GM23248 (cell line): ENCODE measurements around the gene ASXL1. TPM values are rescaled to one million over a fixed set of nuclear protein-coding genes. Genes with fewer than 3 reads are reported as not detected.

Experiments used
- DNase-seq: peaks from one replicate; pipeline ENCODE4 v3.0.0-alpha.2; 2015
- H2AFZ ChIP-seq: fragments of 200-600 bp; sonication (generic); 2 replicates; pipeline ENCODE4 v1.6.1; 2016; ENCODE audit warnings: antibody characterized with exemption
- H3F3A ChIP-seq: fragments of 200-600 bp; sonication (generic); 2 replicates; pipeline ENCODE4 v1.6.1; 2016; ENCODE audit warnings: mild to moderate bottlenecking, antibody characterized with exemption, mixed run types; ENCODE audit not compliant: insufficient read depth
- H3K27ac ChIP-seq: fragments of 200-600 bp; sonication (generic); 2 replicates; pipeline ENCODE4 v1.5.1; 2016; ENCODE audit warnings: mild to moderate bottlenecking
- H3K27me3 ChIP-seq: fragments of 200-600 bp; sonication (generic); replicated peaks from 2 replicates; pipeline ENCODE4 v1.6.1; 2016; ENCODE audit warnings: mild to moderate bottlenecking; ENCODE audit not compliant: insufficient read depth
- H3K36me3 ChIP-seq: fragments of 200-600 bp; sonication (generic); 2 replicates; pipeline ENCODE4 v1.6.1; 2016; ENCODE audit warnings: low read depth, mild to moderate bottlenecking
- H3K4me1 ChIP-seq: fragments of 200-600 bp; sonication (generic); 2 replicates; pipeline ENCODE4 v1.6.1; 2016; ENCODE audit warnings: mild to moderate bottlenecking; ENCODE audit not compliant: insufficient read depth
- H3K4me2 ChIP-seq: fragments of 200-600 bp; sonication (generic); one replicate; pipeline ENCODE4 v1.6.1; 2016; ENCODE audit warnings: mild to moderate bottlenecking; ENCODE audit not compliant: unreplicated experiment
- H3K4me3 ChIP-seq: fragments of 200-600 bp; sonication (generic); 2 replicates; pipeline ENCODE4 v1.5.1; 2016; ENCODE audit warnings: mild to moderate bottlenecking
- H3K79me2 ChIP-seq: fragments of 200-600 bp; sonication (generic); 2 replicates; pipeline ENCODE4 v1.6.1; 2016; ENCODE audit warnings: mild to moderate bottlenecking; ENCODE audit not compliant: insufficient read depth
- H3K9ac ChIP-seq: fragments of 200-600 bp; sonication (generic); 2 replicates; pipeline ENCODE4 v1.6.1; 2016; ENCODE audit warnings: mild to moderate bottlenecking
- H3K9me2 ChIP-seq: fragments of 200-600 bp; sonication (generic); 2 replicates; pipeline ENCODE4 v1.6.1; 2016; ENCODE audit warnings: mixed run types, mild to moderate bottlenecking, moderate library complexity; ENCODE audit not compliant: insufficient read depth
- H3K9me3 ChIP-seq: fragments of 200-600 bp; sonication (generic); one replicate; pipeline ENCODE4 v1.6.1; 2017; ENCODE audit warnings: low read depth
- H4K20me1 ChIP-seq: fragments of 200-600 bp; sonication (generic); 2 replicates; pipeline ENCODE4 v1.6.0; 2016; ENCODE audit not compliant: insufficient read depth
- EZH2 ChIP-seq: fragments of 200-600 bp; sonication (generic); IDR thresholded peaks from 2 replicates; pipeline ENCODE4 v1.6.1; 2018; ENCODE audit warnings: antibody characterized with exemption, mild to moderate bottlenecking; ENCODE audit not compliant: insufficient read depth, poor library complexity, severe bottlenecking
- EZH2phosphoT487 ChIP-seq: fragments of 200-600 bp; sonication (generic); IDR thresholded peaks from 2 replicates; pipeline ENCODE4 v1.6.1; 2018; ENCODE audit warnings: antibody characterized with exemption, moderate library complexity, mild to moderate bottlenecking, low read depth; ENCODE audit not compliant: insufficient read depth
- WGBS, 2 experiments: methylation state at CpG; one replicate each; pipeline ENCODE4 v1.1.6; 2015 to 2017; ENCODE audit warnings: low lambda C conversion rate in 2 of 2, low coverage in 1 of 2; ENCODE audit errors: missing lambda C conversion rate in 2 of 2; 5-methylcytosine and 5-hydroxymethylcytosine counted together
- in situ Hi-C: fragments of 300-500 bp; cut with MboI; formaldehyde crosslinking; loops from 2 replicates; pipeline ENCODE4 v1.15.0; 2020
- polyA plus RNA-seq: library from polyadenylated mRNA; unstranded; fragments of >200 nt; fragmentation: Nextera tagmentation; extraction: Ambion mirVana; gene quantifications from 2 replicates; pipeline ENCODE4 v1.2.1, GENCODE V29; 2016
- total RNA-seq: library from RNA; depleted of rRNA; stranded (reverse); fragments of >200 nt; shearing (Covaris generic); gene quantifications from 2 replicates; pipeline ENCODE4 v1.2.3, GENCODE V29; 2014

The ASXL1 gene
- total and polyA plus RNA-seq, 2 experiments from 2014 or later, result 13.8 to 39.9 TPM

DNA sequence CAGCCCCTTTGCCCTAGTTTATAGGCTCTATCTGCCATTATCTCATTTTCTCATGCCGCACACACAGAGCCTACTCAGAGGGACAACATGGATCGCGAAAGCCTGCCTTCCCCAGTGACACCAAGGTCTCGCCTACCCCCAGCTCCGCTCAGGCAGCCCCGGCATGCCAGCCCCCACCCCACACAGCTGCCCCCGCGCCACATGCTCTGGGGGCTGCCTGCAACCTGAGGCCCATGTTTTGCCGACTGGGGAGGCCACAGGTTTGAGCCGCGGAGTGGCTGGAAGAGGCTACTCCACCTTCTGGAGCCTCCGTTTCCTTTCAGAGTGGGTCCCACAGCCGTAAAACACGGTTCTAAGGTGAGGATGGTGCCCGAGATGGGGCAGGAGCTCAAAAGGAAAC lies 102.1 kb downstream of the ASXL1 start:
- Histone ChIP-seq H3F3A (no peaks in the 10 kb centered on the region), H3K27me3 (no peaks in the 10 kb centered on the region), H3K79me2 (peaks cover 8% of the 10 kb centered on the region; the same call in 1 of the 2 replicates), H2AFZ (no peak overlapping the region), H3K27ac (no peak overlapping the region), H3K9ac (no peak overlapping the region), H3K4me3 (no peak overlapping the region), H3K4me1 (peaks cover 4% of the 10 kb centered on the region; the same call in 1 of the 2 replicates), H3K9me2 (no peaks in the 10 kb centered on the region), H4K20me1 (no peaks in the 10 kb centered on the region), H3K36me3 (no peaks in the 10 kb centered on the region), H3K9me3 (no peaks in the 10 kb centered on the region), H3K4me2 (no peak overlapping the region)
- DNase-seq, result no peak
- TF ChIP-seq EZH2phosphoT487 (no peak), EZH2 (no peak)
- in situ Hi-C loops, result no loop called here
- WGBS, 2 experiments, result 91 to 92% methylated on average over 14 to 15 of the region's 15 CpGs

DNA sequence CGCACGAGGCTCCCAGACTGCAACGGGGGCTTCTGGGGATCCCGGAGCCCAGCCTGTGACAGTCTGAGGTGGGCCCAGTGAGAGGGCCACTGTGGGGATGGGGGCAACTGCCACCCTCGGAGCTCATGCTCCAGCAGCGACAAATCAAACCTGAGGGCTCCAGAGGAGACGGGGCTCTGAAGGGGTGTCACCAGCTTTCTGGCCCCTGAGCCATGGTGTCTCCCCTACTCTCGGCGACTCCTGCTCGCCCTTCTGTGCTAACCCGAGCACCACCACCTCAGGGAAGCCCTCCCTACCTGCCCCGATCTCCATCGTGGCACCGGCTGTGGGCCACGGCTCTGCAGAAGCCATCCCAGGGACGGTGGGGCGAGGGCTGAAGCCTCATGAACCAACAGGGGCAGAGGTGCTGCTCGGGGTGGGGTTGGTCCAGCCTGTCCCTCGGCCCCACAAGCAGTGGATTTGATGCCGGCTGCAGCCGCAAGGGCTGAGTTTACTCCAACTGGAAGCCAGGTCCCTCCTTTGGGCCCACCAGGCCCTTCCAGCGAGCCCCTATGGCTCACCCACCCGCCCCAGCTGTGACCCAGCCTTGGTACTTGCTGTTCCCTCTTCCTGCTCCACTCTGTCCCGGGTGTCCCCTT lies 102.7 kb downstream of the ASXL1 start:
- no peak overlapping the region for H2AFZ ChIP-seq
- H3K4me3 ChIP-seq, result no peak overlapping the region
- TF ChIP-seq EZH2 (no peak), EZH2phosphoT487 (no peak)
- no peaks in the 10 kb centered on the region for H3K9me3 ChIP-seq
- no peaks in the 10 kb centered on the region for H4K20me1 ChIP-seq
- H3K27me3 ChIP-seq, result no peaks in the 10 kb centered on the region
- H3K36me3 ChIP-seq, result no peaks in the 10 kb centered on the region
- no peak overlapping the region for H3K4me2 ChIP-seq
- peaks cover 8% of the 10 kb centered on the region; the same call in 1 of the 2 replicates for H3K79me2 ChIP-seq
- peaks cover 4% of the 10 kb centered on the region; the same call in 1 of the 2 replicates for H3K4me1 ChIP-seq
- no peak overlapping the region for H3K27ac ChIP-seq
- WGBS, 2 experiments, result 88 to 89% methylated on average over 18 to 24 of the region's 24 CpGs
- in situ Hi-C loops, result no loop called here
- DNase-seq, result no peak
- H3F3A ChIP-seq, result no peaks in the 10 kb centered on the region
- no peaks in the 10 kb centered on the region for H3K9me2 ChIP-seq
- H3K9ac ChIP-seq, result no peak overlapping the region

DNA sequence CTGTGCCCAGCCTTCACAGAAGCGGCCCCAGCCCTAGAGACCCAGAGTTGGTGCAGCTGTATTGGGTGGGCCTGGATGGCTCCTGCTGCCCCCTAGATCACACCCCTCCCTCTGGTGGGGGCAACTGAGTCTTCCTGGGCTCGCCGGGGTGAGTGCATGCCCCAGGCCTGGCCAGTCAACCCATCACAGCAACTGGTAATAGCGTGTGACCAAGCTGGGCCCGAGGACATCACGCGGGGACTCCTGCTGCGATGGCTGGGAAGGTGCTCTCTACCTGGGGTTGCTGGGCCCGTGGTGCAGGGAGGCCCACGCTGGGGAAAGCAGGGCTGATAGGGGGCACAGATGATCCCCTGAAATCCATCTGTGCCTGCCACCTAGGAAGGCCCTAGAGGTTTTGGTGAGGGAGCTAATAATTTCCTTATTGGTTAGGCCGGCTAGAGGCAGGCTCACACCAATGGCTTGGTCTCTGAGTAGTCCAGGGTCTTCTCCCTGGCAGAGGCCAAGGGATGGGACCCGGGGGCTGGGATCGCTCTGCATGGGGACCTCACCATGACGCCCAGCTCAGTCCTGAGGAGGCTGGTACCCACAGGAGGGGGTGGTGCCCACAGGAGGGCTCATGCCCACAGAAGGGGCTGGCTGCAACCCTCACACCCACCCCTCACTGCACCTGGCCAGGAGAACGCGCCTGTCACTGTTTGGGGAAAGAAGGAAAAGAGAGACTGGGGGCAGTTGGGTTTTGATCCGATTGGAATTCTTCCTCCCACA lies 103.9 kb downstream of the ASXL1 start:
- Histone ChIP-seq H3K9me3 (no peaks in the 10 kb centered on the region), H2AFZ (no peak overlapping the region), H3K79me2 (peaks cover 12% of the 10 kb centered on the region; the same call in 1 of the 2 replicates), H3K4me3 (no peak overlapping the region), H3K9me2 (no peaks in the 10 kb centered on the region), H4K20me1 (no peaks in the 10 kb centered on the region), H3K4me2 (no peak overlapping the region), H3K36me3 (no peaks in the 10 kb centered on the region), H3K27me3 (no peaks in the 10 kb centered on the region), H3K27ac (no peak overlapping the region), H3K4me1 (peaks cover 4% of the 10 kb centered on the region; the same call in 1 of the 2 replicates), H3F3A (no peaks in the 10 kb centered on the region), H3K9ac (no peak overlapping the region)
- WGBS, 2 experiments, result 90 to 92% methylated on average over 17 of the region's 17 CpGs
- in situ Hi-C loops, result no loop called here
- DNase-seq, result no peak
- TF ChIP-seq EZH2phosphoT487 (no peak), EZH2 (no peak)

DNA sequence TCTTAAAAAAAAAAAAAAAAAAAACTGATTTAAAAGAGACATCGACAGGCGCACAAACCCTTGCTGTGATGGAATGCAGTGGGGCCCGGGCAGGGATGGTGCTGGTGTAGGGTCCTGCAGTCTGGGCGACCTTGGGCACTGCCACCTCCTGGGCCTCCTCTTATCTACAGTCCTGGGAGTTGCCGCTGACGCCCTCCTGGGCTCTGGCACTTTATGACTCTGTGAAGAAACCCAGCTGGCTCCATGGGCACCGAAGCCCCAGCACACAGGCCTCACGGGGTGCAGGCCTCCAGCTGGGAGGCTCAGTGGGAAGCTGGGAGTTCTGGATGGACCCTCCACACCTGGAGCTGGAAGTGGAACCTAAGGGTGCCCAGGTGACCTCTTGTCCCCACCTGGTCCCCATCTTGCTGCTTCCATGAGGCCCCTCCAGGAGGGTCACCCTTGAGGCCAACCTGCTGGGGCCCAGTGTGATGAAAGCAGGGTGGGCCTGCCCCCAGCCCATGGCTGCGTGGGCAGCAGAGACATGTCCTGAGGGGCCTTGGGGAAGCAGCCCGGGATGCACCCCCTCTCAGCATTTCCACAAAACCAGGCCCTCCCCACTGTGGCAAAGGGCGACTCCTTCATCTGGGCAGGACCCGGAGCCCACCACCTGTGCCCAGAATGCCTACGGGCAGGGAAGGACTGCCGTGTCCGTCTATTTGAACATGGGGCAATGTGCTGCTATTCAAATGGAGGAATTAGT lies 104.9 kb downstream of the ASXL1 start:
- H4K20me1 ChIP-seq, result no peaks in the 10 kb centered on the region
- H3K27ac ChIP-seq, result no peak overlapping the region
- no peaks in the 10 kb centered on the region for H3K4me1 ChIP-seq
- DNase-seq, result no peak
- 89 to 94% methylated on average over 15 of the region's 15 CpGs for WGBS, 2 experiments
- TF ChIP-seq EZH2 (no peak), EZH2phosphoT487 (no peak)
- peaks cover 21% of the 10 kb centered on the region; the same call in 1 of the 2 replicates for H3K79me2 ChIP-seq
- no peaks in the 10 kb centered on the region for H3K9me3 ChIP-seq
- no peaks in the 10 kb centered on the region for H3K36me3 ChIP-seq
- H3F3A ChIP-seq, result no peaks in the 10 kb centered on the region
- no peak overlapping the region for H2AFZ ChIP-seq
- no peak overlapping the region for H3K4me2 ChIP-seq
- in situ Hi-C loops, result no loop called here
- H3K9ac ChIP-seq, result no peak overlapping the region
- no peak overlapping the region for H3K4me3 ChIP-seq
- no peaks in the 10 kb centered on the region for H3K27me3 ChIP-seq
- H3K9me2 ChIP-seq, result no peaks in the 10 kb centered on the region
